Stimulated activated naive B cell treated with anti-CD40 and anti-IgM and Interleukin-4, amounts not matched to agents 10 μg/mL and 1 μg/mL and 100 μg/mL, for 72 hours (primary cell): ENCODE data around the gene CHN2.
A peak's percentile ranks its signal among the peaks of the same experiment; 100 is the strongest.

Source experiments
- ATAC-seq, 2 donors: fragments of 150-1000 bp; cut with Tn5 transposase; replicated peaks; 2 replicates each; pipeline ENCODE4 v1.10.0; 2021; ENCODE audit warnings: moderate library complexity in 1 of 2
- DNase-seq: peaks from one replicate; pipeline ENCODE4 v3.0.0; 2021
- H3K27ac Mint-ChIP-seq: one replicate; pipeline ENCODE4 v1.8.0; 2022; ENCODE audit warnings: mild to moderate bottlenecking, mixed read lengths
- H3K27me3 Mint-ChIP-seq, 2 donors: one replicate each; pipeline ENCODE4 v1.8.0; 2022; ENCODE audit warnings: mixed read lengths in 2 of 2
- H3K36me3 Mint-ChIP-seq, 2 donors: one replicate each; pipeline ENCODE4 v1.8.0; 2022; ENCODE audit warnings: mixed read lengths in 2 of 2, mild to moderate bottlenecking in 1 of 2
- H3K4me1 Mint-ChIP-seq, 2 donors: one replicate each; pipeline ENCODE4 v1.8.0; 2022; ENCODE audit warnings: mixed read lengths in 2 of 2, mild to moderate bottlenecking in 1 of 2
- H3K4me3 Mint-ChIP-seq, 2 donors: one replicate each; pipeline ENCODE4 v1.8.0; 2022; ENCODE audit warnings: mild to moderate bottlenecking in 2 of 2, mixed read lengths in 2 of 2, moderate library complexity in 1 of 2
- H3K9me3 Mint-ChIP-seq, 2 donors: one replicate each; pipeline ENCODE4 v1.8.0; 2022; ENCODE audit warnings: mixed read lengths in 2 of 2, mild to moderate bottlenecking in 1 of 2

Gene CHN2

GRCh38 chr7:29270594-29271318, 76.2 kb downstream of the CHN2 start:
- H3K36me3 Mint-ChIP-seq: no peaks in the 10 kb centered on the region
- no peak overlapping the region for H3K27ac Mint-ChIP-seq
- ATAC-seq (peak; percentile 65 to 76), DNase-seq (no peak)
- H3K4me3 Mint-ChIP-seq: no peak overlapping the region
- H3K9me3 Mint-ChIP-seq: no peaks in the 10 kb centered on the region
- peaks cover 4 to 6% of the 10 kb centered on the region in 2 donors for H3K27me3 Mint-ChIP-seq
- H3K4me1 Mint-ChIP-seq: peaks cover 0 to 7% of the 10 kb centered on the region in 2 donors

- DNase-seq (no peak), ATAC-seq (no peak)
- no peak overlapping the region for H3K4me3 Mint-ChIP-seq
Measured at GRCh38 chr7:29271319-29271658, 76.7 kb downstream of the CHN2 start.

GRCh38 chr7:29272057-29272456, 77.5 kb downstream of the CHN2 start:
- Mint-ChIP-seq H3K4me3 (no peak overlapping the region), H3K9me3 (no peaks in the 10 kb centered on the region), H3K27ac (no peak overlapping the region), H3K27me3 (peaks cover 8 to 11% of the 10 kb centered on the region in 2 donors), H3K36me3 (no peaks in the 10 kb centered on the region), H3K4me1 (peaks cover 0 to 7% of the 10 kb centered on the region in 2 donors)
- ATAC-seq (no peak), DNase-seq (no peak)

More at GRCh38 chr7:29271319-29271658, 76.7 kb downstream of the CHN2 start:
- H3K4me1 Mint-ChIP-seq: peaks cover 0 to 7% of the 10 kb centered on the region in 2 donors
- H3K27me3 Mint-ChIP-seq: peaks cover 8 to 11% of the 10 kb centered on the region in 2 donors
- H3K36me3 Mint-ChIP-seq: no peaks in the 10 kb centered on the region
- no peak overlapping the region for H3K27ac Mint-ChIP-seq
- no peaks in the 10 kb centered on the region for H3K9me3 Mint-ChIP-seq

- ATAC-seq (no peak), DNase-seq (no peak)
- Mint-ChIP-seq H3K27me3 (peaks cover 9 to 18% of the 10 kb centered on the region in 2 donors), H3K9me3 (no peaks in the 10 kb centered on the region), H3K4me3 (no peak overlapping the region), H3K4me1 (peaks cover 0 to 7% of the 10 kb centered on the region in 2 donors), H3K36me3 (no peaks in the 10 kb centered on the region), H3K27ac (no peak overlapping the region)
Measured at GRCh38 chr7:29274146-29275017, 79.8 kb downstream of the CHN2 start.

- no peaks in the 10 kb centered on the region for H3K36me3 Mint-ChIP-seq
- no peak overlapping the region for H3K27ac Mint-ChIP-seq
- H3K9me3 Mint-ChIP-seq: no peaks in the 10 kb centered on the region
- peaks cover 15 to 19% of the 10 kb centered on the region in 2 donors for H3K27me3 Mint-ChIP-seq
- H3K4me3 Mint-ChIP-seq: no peak overlapping the region
- H3K4me1 Mint-ChIP-seq: peaks cover 0 to 7% of the 10 kb centered on the region in 2 donors
- DNase-seq (no peak), ATAC-seq (no peak)
Measured at GRCh38 chr7:29275018-29275318, 80.4 kb downstream of the CHN2 start.

GRCh38 chr7:29275493-29275892, 80.9 kb downstream of the CHN2 start:
- H3K27me3 Mint-ChIP-seq: peaks cover 15 to 18% of the 10 kb centered on the region in 2 donors
- H3K4me1 Mint-ChIP-seq: peaks cover 0 to 7% of the 10 kb centered on the region in 2 donors
- no peak for ATAC-seq
- DNase-seq: no peak
- H3K4me3 Mint-ChIP-seq: no peak overlapping the region
- H3K27ac Mint-ChIP-seq: no peak overlapping the region
- H3K9me3 Mint-ChIP-seq: no peaks in the 10 kb centered on the region
- no peaks in the 10 kb centered on the region for H3K36me3 Mint-ChIP-seq

GRCh38 chr7:29276199-29276598, 81.6 kb downstream of the CHN2 start:
- Mint-ChIP-seq H3K4me1 (peaks cover 0 to 2% of the 10 kb centered on the region in 2 donors), H3K27me3 (peaks cover 15 to 18% of the 10 kb centered on the region in 2 donors), H3K4me3 (no peak overlapping the region), H3K36me3 (no peaks in the 10 kb centered on the region), H3K27ac (no peak overlapping the region), H3K9me3 (no peaks in the 10 kb centered on the region)
- ATAC-seq: no peak
- DNase-seq: no peak

- H3K4me3 Mint-ChIP-seq: no peak overlapping the region
- DNase-seq (no peak), ATAC-seq (no peak)
- H3K27me3 Mint-ChIP-seq: peaks cover 15 to 18% of the 10 kb centered on the region in 2 donors
- H3K36me3 Mint-ChIP-seq: no peaks in the 10 kb centered on the region
- no peak overlapping the region for H3K27ac Mint-ChIP-seq
- no peaks in the 10 kb centered on the region for H3K4me1 Mint-ChIP-seq
- no peaks in the 10 kb centered on the region for H3K9me3 Mint-ChIP-seq
Measured at GRCh38 chr7:29276806-29277205, 82.2 kb downstream of the CHN2 start.

- H3K27me3 Mint-ChIP-seq: peaks cover 15 to 18% of the 10 kb centered on the region in 2 donors
- DNase-seq (no peak), ATAC-seq (peak; percentile 48 to 69)
- no peak overlapping the region for H3K27ac Mint-ChIP-seq
- H3K36me3 Mint-ChIP-seq: no peaks in the 10 kb centered on the region
- H3K9me3 Mint-ChIP-seq: no peaks in the 10 kb centered on the region
- H3K4me3 Mint-ChIP-seq: no peak overlapping the region
- peaks cover under 1 to 3% of the 10 kb centered on the region in 2 donors for H3K4me1 Mint-ChIP-seq
Measured at GRCh38 chr7:29277436-29278215, 83.1 kb downstream of the CHN2 start.

GRCh38 chr7:29278337-29279069, 83.9 kb downstream of the CHN2 start:
- Mint-ChIP-seq H3K4me3 (no peak overlapping the region), H3K27me3 (peaks cover 15 to 18% of the 10 kb centered on the region in 2 donors), H3K36me3 (no peaks in the 10 kb centered on the region), H3K4me1 (peaks cover 6 to 8% of the 10 kb centered on the region in 2 donors), H3K27ac (no peak overlapping the region), H3K9me3 (no peaks in the 10 kb centered on the region)
- DNase-seq (no peak), ATAC-seq (no peak)

GRCh38 chr7:29281782-29282541, 87.4 kb downstream of the CHN2 start:
- Mint-ChIP-seq H3K9me3 (no peaks in the 10 kb centered on the region), H3K36me3 (no peaks in the 10 kb centered on the region), H3K27me3 (peaks cover 13 to 18% of the 10 kb centered on the region in 2 donors), H3K4me3 (no peak overlapping the region), H3K27ac (no peak overlapping the region), H3K4me1 (peaks cover 16 to 25% of the 10 kb centered on the region in 2 donors)
- DNase-seq (no peak), ATAC-seq (no peak)

- no peak overlapping the region for H3K27ac Mint-ChIP-seq
- H3K27me3 Mint-ChIP-seq: peaks cover 19 to 22% of the 10 kb centered on the region in 2 donors
- no peaks in the 10 kb centered on the region for H3K9me3 Mint-ChIP-seq
- peak; percentile 20 to 55 for ATAC-seq
- H3K4me3 Mint-ChIP-seq: no peak overlapping the region
- no peaks in the 10 kb centered on the region for H3K36me3 Mint-ChIP-seq
- no peak for DNase-seq
- H3K4me1 Mint-ChIP-seq: peaks cover 18 to 25% of the 10 kb centered on the region in 2 donors
Measured at GRCh38 chr7:29282819-29283414, 88.3 kb downstream of the CHN2 start.
